Measurements from ENCODE around the gene SPAG6. TPM values are rescaled to one million over a fixed set of nuclear protein-coding genes. Genes with fewer than 3 reads are reported as not detected.

Gene SPAG6
- total RNA-seq, 1 donor from 2014 or later, result not detected

- no peak for DNase-seq
Observed at GRCh38 chr10:22461891-22462290, 116.6 kb downstream of the SPAG6 start.

DNA sequence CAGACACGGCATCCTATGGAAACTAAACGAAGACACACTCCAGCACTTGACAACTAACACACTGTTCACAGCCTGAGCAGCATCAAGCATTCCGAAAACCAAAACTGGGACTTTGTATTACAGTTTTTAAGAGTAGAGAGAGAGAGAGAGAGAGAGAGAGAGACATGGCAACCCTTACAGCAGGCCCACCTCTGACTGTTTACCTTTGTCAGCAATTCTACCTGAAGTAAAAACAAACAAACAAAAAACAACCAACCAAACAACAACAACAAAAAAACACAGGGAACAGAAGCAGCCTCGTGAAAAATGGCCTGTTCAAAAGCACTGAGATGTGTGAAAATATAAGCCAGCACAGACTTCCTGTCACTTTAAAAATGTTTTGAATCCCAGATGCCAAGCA is 118.0 kb downstream of the SPAG6 start:
- DNase-seq, result no peak

DNA sequence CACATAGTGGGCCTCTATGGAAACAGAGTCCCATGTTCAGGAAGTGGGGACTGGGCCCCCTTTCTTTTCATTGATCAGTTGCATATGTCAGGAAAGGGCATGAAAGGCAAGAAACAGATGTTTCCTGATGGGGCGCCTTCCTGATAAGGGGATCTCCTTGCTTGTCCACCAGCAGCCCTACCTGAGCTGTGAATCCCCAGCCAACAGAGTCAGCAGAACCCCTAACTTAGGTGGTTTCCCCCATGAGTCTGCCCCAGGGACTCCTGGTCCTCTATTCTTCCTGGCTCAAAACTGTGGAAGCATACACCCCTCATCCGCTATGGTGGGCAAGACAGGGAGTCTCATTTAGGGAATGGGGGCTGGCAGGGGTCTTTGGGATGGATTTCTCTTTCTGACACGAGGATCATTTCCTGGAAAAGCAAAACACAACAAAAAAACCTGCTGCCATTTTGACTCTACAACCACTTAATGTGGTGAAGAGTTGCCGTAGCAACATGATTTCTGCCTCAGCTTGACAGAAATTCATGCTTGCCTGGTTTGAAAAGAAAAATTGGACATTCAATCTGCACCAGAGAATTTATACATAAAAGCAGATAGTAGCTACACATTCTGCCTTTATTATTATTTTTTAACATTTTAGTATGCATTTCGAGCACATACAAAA is 119.8 kb downstream of the SPAG6 start:
- DNase-seq, result no peak

GRCh38 chr10:22466763-22467334 is 121.6 kb downstream of the SPAG6 start:
- no peak for DNase-seq

Small RNA genes within 50 kb of the gene (small RNA-seq; reads per million reads assigned to genes)
- gene AL158211.3 (ENCODE audit: low replicate concordance), result not detected

Other genes with a start within 250 kb of the SPAG6 start
- gene EBLN1, start 127.5 kb upstream of the SPAG6 start, total RNA-seq, result not detected
- 56.7 TPM for gene COMMD3, start 29.1 kb upstream of the SPAG6 start, total RNA-seq
- 41.9 TPM for gene BMI1, start 24.4 kb upstream of the SPAG6 start, total RNA-seq

All from skin of body (tissue), 3 donors.